Peyer's patch (tissue), 4 donors: ENCODE data around the gene NOC2L. TPM values are rescaled to one million over a fixed set of nuclear protein-coding genes. Genes with fewer than 3 reads are reported as not detected.
"Not testable (repeated sequence)": the region's sequence is repeated elsewhere in the genome, so short reads cannot be mapped to it uniquely, and the experiment has no call there.

Experiments
- DNase-seq, 3 donors: peaks; one replicate each; pipeline ENCODE4 v3.0.0-alpha.2; 2017 to 2019
- H3K27ac ChIP-seq, 4 donors: fragments of 200-600 bp; sonication (generic); one replicate each; pipeline ENCODE4 v1.5.1; 2016 to 2019
- H3K27me3 ChIP-seq, 2 donors: fragments of 200-600 bp; sonication (generic); one replicate each; pipeline ENCODE4 v1.5.1; 2019
- H3K36me3 ChIP-seq, 3 donors: fragments of 200-600 bp; sonication (generic); one replicate each; pipeline ENCODE4 v1.5.1; 2016 to 2019
- H3K4me1 ChIP-seq, 4 donors: fragments of 200-600 bp; sonication (generic); one replicate each; pipeline ENCODE4 v1.5.1; 2016 to 2019
- H3K4me3 ChIP-seq, 4 donors: fragments of 200-600 bp; sonication (generic); 1 replicate in 3 of 4; 2 replicates in 1 of 4; pipeline ENCODE4 v1.5.1; 2016 to 2019; ENCODE audit warnings: mild to moderate bottlenecking in 1 of 4
- H3K9me3 ChIP-seq, 4 donors: fragments of 200-600 bp; sonication (generic); one replicate each; pipeline ENCODE4 v1.5.1; 2016 to 2019; ENCODE audit warnings: mild to moderate bottlenecking in 1 of 4
- POLR2A ChIP-seq, 2 donors: fragments of 450-650 bp; IDR thresholded peaks; one replicate each; pipeline ENCODE4 v1.5.1; 2017; ENCODE audit warnings: antibody characterized with exemption in 2 of 2, mild to moderate bottlenecking in 2 of 2, moderate library complexity in 2 of 2
- total RNA-seq, 4 donors: library from RNA; depleted of rRNA; stranded (reverse); fragments of >200 nt; gene quantifications; one replicate each; pipeline ENCODE4 v1.1.0, GENCODE V29; 2016
- TF ChIP-seq, protein P1 (sequence below), 6 experiments: fragments of 450-650 bp in 4 of 6; fragments of 200-600 bp in 2 of 6; sonication (generic) in 1 of 6; IDR thresholded peaks; one replicate each; pipeline ENCODE4 v1.5.1; 2017 to 2019; ENCODE audit warnings: antibody characterized with exemption in 6 of 6, mild to moderate bottlenecking in 3 of 6, moderate library complexity in 1 of 6

Gene NOC2L
- total RNA-seq, 4 donors from 2014 or later: 18.2 to 58.6 (median 39.9) TPM

DNA sequence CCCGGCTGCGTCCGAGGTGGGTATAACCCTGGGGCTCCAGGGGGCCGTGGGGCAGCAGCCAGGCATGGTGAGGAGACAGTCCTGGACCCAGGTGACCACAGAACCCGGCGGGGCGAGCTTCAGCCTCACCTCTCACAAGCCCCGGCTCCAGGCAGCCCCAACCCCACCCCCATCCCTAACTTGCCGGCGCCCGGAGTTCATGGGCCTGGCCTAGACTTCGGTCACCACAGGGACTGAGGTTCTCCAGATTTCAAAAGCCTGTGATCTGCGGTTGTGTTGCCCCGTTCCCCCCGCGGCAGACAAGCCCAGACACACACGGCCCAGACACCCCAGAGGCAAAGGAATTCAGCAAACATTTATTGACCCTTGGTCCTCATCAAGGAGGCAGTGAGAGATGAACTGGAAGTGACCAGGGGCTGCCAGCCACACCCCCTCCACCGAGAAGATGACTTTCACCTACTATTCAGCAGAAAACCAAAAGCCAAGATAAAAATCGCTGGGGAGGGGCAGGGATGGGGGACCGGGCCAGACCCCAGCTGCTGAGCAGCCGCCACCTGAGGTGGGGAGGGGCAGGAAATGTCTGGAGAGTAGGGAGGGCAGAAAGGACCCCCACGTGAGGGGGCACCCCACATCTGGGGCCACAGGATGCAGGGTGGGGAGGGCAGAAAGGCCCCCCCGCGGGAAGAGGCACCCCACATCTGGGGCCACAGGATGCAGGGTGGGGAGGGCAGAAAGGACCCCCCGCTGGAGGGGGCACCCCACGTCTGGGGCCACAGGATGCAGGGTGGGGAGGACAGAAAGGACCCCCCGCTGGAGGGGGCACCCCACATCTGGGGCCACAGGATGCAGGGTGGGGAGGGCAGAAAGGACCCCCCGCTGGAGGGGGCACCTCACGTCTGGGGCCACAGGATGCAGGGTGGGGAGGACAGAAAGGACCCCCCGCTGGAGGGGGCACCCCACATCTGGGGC is 36.9 kb upstream of the NOC2L start:
- Histone ChIP-seq H3K36me3 (no peaks in the 10 kb centered on the region), H3K9me3 (peaks cover 0 to 9% (median 0%) of the 10 kb centered on the region in 4 donors), H3K27me3 (peaks cover 0 to 30% of the 10 kb centered on the region in 2 donors), H3K4me1 (peaks cover 0 to 30% (median 17%) of the 10 kb centered on the region in 4 donors), H3K4me3 (no peak overlapping the region), H3K27ac (no peak overlapping the region)
- no peak for TF ChIP-seq POLR2A (IDR thresholded peaks at IDR 0.05)
- TF ChIP-seq, protein P1, sequence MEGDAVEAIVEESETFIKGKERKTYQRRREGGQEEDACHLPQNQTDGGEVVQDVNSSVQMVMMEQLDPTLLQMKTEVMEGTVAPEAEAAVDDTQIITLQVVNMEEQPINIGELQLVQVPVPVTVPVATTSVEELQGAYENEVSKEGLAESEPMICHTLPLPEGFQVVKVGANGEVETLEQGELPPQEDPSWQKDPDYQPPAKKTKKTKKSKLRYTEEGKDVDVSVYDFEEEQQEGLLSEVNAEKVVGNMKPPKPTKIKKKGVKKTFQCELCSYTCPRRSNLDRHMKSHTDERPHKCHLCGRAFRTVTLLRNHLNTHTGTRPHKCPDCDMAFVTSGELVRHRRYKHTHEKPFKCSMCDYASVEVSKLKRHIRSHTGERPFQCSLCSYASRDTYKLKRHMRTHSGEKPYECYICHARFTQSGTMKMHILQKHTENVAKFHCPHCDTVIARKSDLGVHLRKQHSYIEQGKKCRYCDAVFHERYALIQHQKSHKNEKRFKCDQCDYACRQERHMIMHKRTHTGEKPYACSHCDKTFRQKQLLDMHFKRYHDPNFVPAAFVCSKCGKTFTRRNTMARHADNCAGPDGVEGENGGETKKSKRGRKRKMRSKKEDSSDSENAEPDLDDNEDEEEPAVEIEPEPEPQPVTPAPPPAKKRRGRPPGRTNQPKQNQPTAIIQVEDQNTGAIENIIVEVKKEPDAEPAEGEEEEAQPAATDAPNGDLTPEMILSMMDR (IDR thresholded peaks at IDR 0.05): no peak
- no peak for DNase-seq

DNA sequence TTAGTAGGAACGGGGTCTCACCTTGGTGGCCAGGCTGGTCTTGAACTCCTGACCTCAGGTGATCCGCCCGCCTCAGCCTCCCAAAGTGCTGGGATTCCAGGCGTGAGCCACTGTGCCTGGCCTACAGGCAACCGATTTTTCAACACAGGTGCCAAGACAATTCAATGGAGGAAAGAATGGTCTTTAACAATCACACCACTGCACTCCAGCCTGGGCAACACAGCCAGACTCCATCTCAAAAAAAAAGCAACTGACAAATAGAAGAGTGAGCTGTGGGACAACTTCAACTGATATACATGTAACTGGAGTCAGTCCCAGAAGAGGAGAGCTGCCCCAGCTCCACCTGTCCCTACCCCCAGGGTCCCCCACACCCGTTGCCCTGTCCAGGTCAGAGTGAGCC is 35.5 kb upstream of the NOC2L start:
- Histone ChIP-seq H3K27me3 (peaks cover 0 to 23% of the 10 kb centered on the region in 2 donors), H3K4me1 (peaks cover 0 to 16% (median 10%) of the 10 kb centered on the region in 4 donors)
- not testable (repeated sequence) for H3K36me3 ChIP-seq, DNase-seq, H3K27ac ChIP-seq, H3K4me3 ChIP-seq, H3K9me3 ChIP-seq

DNA sequence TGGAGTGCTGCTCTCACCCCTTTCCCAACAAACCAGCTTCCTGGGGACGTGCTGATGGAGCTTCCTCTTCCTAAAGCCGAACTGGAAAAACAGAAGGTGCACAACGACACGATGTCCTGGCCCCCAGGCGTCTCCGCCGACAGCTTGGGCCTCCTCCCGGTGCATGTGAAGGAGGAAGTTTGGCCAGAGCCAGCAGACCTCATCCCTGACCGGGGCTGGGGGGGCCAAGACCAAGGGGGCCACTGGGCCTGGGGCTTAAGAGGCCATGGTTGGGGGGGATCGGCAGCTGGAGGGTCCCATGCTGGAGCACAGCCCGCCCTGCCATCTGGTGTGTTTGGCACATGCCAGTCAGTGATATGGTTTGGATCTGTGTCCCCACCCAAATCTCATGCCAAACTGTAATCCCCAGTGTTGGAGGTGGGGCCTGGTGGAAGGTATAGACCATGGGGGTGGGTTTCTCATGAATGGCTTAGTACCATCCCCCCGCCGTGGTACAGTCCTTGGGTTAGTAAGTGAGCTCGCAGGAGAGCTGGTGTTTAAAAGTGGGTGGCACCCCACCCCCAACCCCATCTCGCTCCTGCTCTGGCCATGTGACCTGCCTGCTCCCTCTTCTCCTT is 34.4 kb upstream of the NOC2L start:
- Histone ChIP-seq H3K36me3 (no peaks in the 10 kb centered on the region), H3K4me3 (no peak overlapping the region), H3K9me3 (peaks cover 0 to 9% (median 0%) of the 10 kb centered on the region in 4 donors), H3K27ac (no peak overlapping the region), H3K27me3 (peaks cover 0 to 13% of the 10 kb centered on the region in 2 donors), H3K4me1 (peaks cover 0 to 5% (median 3%) of the 10 kb centered on the region in 4 donors)
- DNase-seq: no peak
- TF ChIP-seq POLR2A (IDR thresholded peaks at IDR 0.05): no peak
- TF ChIP-seq, protein P1 (IDR thresholded peaks at IDR 0.05): no peak

DNA sequence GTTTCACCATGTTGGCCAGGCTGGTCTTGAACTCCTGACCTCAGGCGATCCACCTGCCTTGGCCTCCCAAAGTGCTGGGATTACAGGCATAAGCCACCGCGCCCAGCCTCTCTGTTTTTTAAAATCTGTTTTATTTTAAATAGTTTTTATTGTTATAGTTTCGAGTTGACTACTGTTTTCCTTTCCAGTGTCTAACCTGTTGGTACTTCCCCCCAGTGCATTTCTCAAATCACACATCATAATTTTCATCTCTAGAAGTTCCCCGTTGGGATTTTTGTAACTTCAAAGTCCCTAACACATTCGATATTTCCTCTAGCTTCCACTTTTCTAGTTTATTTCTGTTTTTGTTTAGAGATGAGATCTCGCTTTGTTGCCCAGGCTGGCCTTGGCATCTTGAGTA is 33.3 kb upstream of the NOC2L start:
- no peak for TF ChIP-seq POLR2A (IDR thresholded peaks at IDR 0.05)
- TF ChIP-seq, protein P1 (IDR thresholded peaks at IDR 0.05): no peak
- H3K4me3 ChIP-seq: no peak overlapping the region
- H3K27me3 ChIP-seq: peaks cover 0 to 2% of the 10 kb centered on the region in 2 donors

DNA sequence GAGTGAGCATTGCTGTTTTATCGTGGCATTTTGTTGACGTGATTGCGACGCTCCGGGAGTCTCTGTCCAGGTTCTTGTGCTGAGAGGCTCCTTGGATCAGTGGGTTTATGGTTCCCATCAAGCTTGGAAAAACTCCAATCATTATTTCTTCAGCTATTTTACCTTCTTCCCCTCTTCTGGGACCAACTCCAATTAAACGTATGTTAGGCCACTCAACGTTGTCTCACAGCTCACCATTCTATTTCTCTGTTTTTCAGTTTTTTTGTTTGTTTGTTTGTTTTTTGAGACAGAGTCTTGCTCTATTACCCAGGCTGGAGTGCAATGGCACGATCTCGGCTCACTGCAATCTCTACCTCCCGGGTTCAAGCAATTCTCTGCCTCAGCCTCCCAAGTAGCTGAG is 32.8 kb upstream of the NOC2L start:
- Histone ChIP-seq H3K9me3 (peaks cover 0 to 9% (median 0%) of the 10 kb centered on the region in 4 donors), H3K27ac (no peak overlapping the region), H3K4me1 (no peaks in the 10 kb centered on the region), H3K27me3 (no peaks in the 10 kb centered on the region), H3K36me3 (no peaks in the 10 kb centered on the region), H3K4me3 (no peak overlapping the region)
- TF ChIP-seq POLR2A (IDR thresholded peaks at IDR 0.05): no peak
- TF ChIP-seq, protein P1 (IDR thresholded peaks at IDR 0.05): no peak
- DNase-seq: no peak

More for the DNA sequence above, 33.3 kb upstream of the NOC2L start:
- H3K36me3 ChIP-seq: no peaks in the 10 kb centered on the region
- no peak for DNase-seq
- peaks cover 0 to 9% (median 0%) of the 10 kb centered on the region in 4 donors for H3K9me3 ChIP-seq
- H3K4me1 ChIP-seq: no peaks in the 10 kb centered on the region
- H3K27ac ChIP-seq: no peak overlapping the region

GRCh38 chr1:991275-991674 is 32.2 kb upstream of the NOC2L start:
- not testable (repeated sequence) for H3K4me3 ChIP-seq, DNase-seq, H3K27ac ChIP-seq, H3K27me3 ChIP-seq, H3K9me3 ChIP-seq, H3K36me3 ChIP-seq, H3K4me1 ChIP-seq

DNA sequence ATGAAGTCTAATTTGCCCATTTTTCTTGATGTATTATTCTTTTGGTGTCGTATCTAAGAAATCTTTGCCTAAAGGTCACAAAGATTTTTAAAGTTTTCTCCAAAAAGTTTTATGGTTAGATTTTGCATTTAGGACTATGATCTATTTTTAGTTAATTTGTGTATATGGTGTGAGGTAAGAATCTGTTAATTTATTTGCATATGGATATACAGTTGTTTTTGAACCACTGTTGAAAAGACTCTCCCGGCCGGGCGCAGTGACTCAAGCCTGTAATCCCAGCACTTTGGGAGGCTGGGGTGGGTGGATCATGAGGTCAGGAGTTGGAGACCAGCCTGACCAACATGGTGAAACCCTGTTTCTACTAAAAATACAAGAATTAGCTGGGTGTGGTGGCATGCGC is 29.0 kb upstream of the NOC2L start:
- not testable (repeated sequence) for DNase-seq, H3K27ac ChIP-seq, H3K9me3 ChIP-seq, H3K36me3 ChIP-seq, H3K27me3 ChIP-seq, H3K4me1 ChIP-seq, H3K4me3 ChIP-seq
